ENCODE measurements around the gene MRPS18C.

GRCh38 chr4:83473966-83474365, 18.1 kb downstream of the MRPS18C start:
- TF ChIP-seq POLR2A (IDR thresholded peaks at IDR 0.05) (no peak), CTCF (IDR thresholded peaks at IDR 0.05) (no peak)
